ENCODE results near the gene GPC6. TPM values are rescaled to one million over a fixed set of nuclear protein-coding genes. Genes with fewer than 3 reads are reported as not detected.

Gene GPC6
- total RNA-seq, 1 experiment from 2014 or later, result not detected

- Histone ChIP-seq H3K9me3 (ENCODE audit: insufficient read depth, low read depth) (no peaks in the 10 kb centered on the region), H3K36me3 (ENCODE audit: low read depth) (no peaks in the 10 kb centered on the region), H3K79me2 (ENCODE audit: low read depth) (no peaks in the 10 kb centered on the region), H4K20me1 (ENCODE audit: insufficient read depth) (no peaks in the 10 kb centered on the region), H3K27ac (no peak overlapping the region), H3K9me2 (ENCODE audit: insufficient read depth) (no peaks in the 10 kb centered on the region), H3K4me3 (no peak overlapping the region), H3F3A (ENCODE audit: insufficient read depth, low read depth) (no peaks in the 10 kb centered on the region), H3K27me3 (ENCODE audit: insufficient read depth, low read depth) (no peaks in the 10 kb centered on the region), H3K4me1 (replicated peaks; ENCODE audit: insufficient read depth) (no peaks in the 10 kb centered on the region), H2AFZ (no peak overlapping the region), H3K4me2 (no peak overlapping the region)
- TF ChIP-seq CTCF (conservative IDR thresholded peaks at IDR 0.05) (no peak), EZH2 (IDR thresholded peaks at IDR 0.05; ENCODE audit: low read depth) (no peak)
- ChIA-PET POLR2A (ENCODE audit: unreplicated experiment) (no interaction called here), CTCF (no interaction called here)
- BruUV-seq (replicated peaks), result no TSS peak
- intact Hi-C loops (cut with micrococcal nuclease; ENCODE audit: unreplicated experiment), result no loop called here
- no peak for DNase-seq
Measured at GRCh38 chr13:93771782-93772181, 545.2 kb downstream of the GPC6 start.

GRCh38 chr13:93774506-93774905 lies 547.9 kb downstream of the GPC6 start:
- Histone ChIP-seq H3K27ac (no peak overlapping the region), H3K4me3 (no peak overlapping the region), H3K27me3 (ENCODE audit: insufficient read depth, low read depth) (no peaks in the 10 kb centered on the region), H3K79me2 (ENCODE audit: low read depth) (no peaks in the 10 kb centered on the region), H3K4me1 (replicated peaks; ENCODE audit: insufficient read depth) (no peaks in the 10 kb centered on the region), H2AFZ (no peak overlapping the region), H3K4me2 (no peak overlapping the region), H4K20me1 (ENCODE audit: insufficient read depth) (no peaks in the 10 kb centered on the region), H3K9me3 (ENCODE audit: insufficient read depth, low read depth) (no peaks in the 10 kb centered on the region), H3K9me2 (ENCODE audit: insufficient read depth) (no peaks in the 10 kb centered on the region), H3F3A (ENCODE audit: insufficient read depth, low read depth) (no peaks in the 10 kb centered on the region), H3K36me3 (ENCODE audit: low read depth) (no peaks in the 10 kb centered on the region)
- TF ChIP-seq CTCF (conservative IDR thresholded peaks at IDR 0.05), result no peak
- no peak for TF ChIP-seq EZH2 (IDR thresholded peaks at IDR 0.05; ENCODE audit: low read depth)
- intact Hi-C loops (cut with micrococcal nuclease; ENCODE audit: unreplicated experiment), result no loop called here
- no TSS peak for BruUV-seq (replicated peaks)
- no peak for DNase-seq
- ChIA-PET POLR2A (ENCODE audit: unreplicated experiment) (no interaction called here), CTCF (no interaction called here)

- ChIA-PET POLR2A (ENCODE audit: unreplicated experiment) (no interaction called here), CTCF (no interaction called here)
- H3K4me2 ChIP-seq, result no peak overlapping the region
- no peak overlapping the region for H3K4me3 ChIP-seq
- H3K9me2 ChIP-seq (ENCODE audit: insufficient read depth), result no peaks in the 10 kb centered on the region
- no peaks in the 10 kb centered on the region for H3K36me3 ChIP-seq (ENCODE audit: low read depth)
- no peak for DNase-seq
- intact Hi-C loops (cut with micrococcal nuclease; ENCODE audit: unreplicated experiment), result no loop called here
- H3F3A ChIP-seq (ENCODE audit: insufficient read depth, low read depth), result no peaks in the 10 kb centered on the region
- no peaks in the 10 kb centered on the region for H4K20me1 ChIP-seq (ENCODE audit: insufficient read depth)
- no peaks in the 10 kb centered on the region for H3K27me3 ChIP-seq (ENCODE audit: insufficient read depth, low read depth)
- BruUV-seq (replicated peaks), result no TSS peak
- no peaks in the 10 kb centered on the region for H3K9me3 ChIP-seq (ENCODE audit: insufficient read depth, low read depth)
- no peaks in the 10 kb centered on the region for H3K79me2 ChIP-seq (ENCODE audit: low read depth)
- no peak overlapping the region for H2AFZ ChIP-seq
- no peak for TF ChIP-seq CTCF (conservative IDR thresholded peaks at IDR 0.05)
- TF ChIP-seq EZH2 (IDR thresholded peaks at IDR 0.05; ENCODE audit: low read depth), result no peak
- no peak overlapping the region for H3K27ac ChIP-seq
- H3K4me1 ChIP-seq (replicated peaks; ENCODE audit: insufficient read depth), result no peaks in the 10 kb centered on the region
Measured at GRCh38 chr13:93775027-93775426, 548.4 kb downstream of the GPC6 start.
